ENCODE results near the gene AFF1.

The AFF1 gene

GRCh38 chr4:87105101-87105845 lies 170.5 kb downstream of the AFF1 start:
- DNase-seq (ENCODE audit: low spot score) (no peak), FAIRE-seq (no peak)

- DNase-seq (ENCODE audit: low spot score) (peak; percentile 83), FAIRE-seq (peak; percentile 35)
Observed at GRCh38 chr4:87108142-87108546, 173.3 kb downstream of the AFF1 start.

- FAIRE-seq: no peak
- no peak for DNase-seq (ENCODE audit: low spot score)
Observed at GRCh38 chr4:87109121-87109520, 174.3 kb downstream of the AFF1 start.

DNA sequence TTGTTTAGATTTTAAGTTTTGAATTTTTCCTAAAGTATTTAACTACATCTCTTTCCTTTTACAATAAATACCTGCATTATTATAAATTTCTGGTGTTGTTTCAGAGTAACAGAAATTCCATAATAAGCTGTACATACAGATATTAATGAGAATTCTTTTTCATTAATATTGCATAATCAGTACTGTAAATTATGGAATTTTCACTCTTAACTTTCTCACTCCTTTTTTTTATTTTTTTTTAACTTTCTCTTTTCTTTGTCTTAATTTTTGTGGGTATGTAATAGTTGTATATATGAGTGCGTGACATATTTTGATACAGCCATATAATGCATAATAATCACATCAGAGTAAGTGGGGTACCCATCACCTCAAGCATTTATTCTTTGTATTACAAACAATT lies 175.1 kb downstream of the AFF1 start:
- DNase-seq (ENCODE audit: low spot score): no peak
- FAIRE-seq: no peak

GRCh38 chr4:87112063-87112462 lies 177.3 kb downstream of the AFF1 start:
- no peak for FAIRE-seq
- no peak for DNase-seq (ENCODE audit: low spot score)

- FAIRE-seq (no peak), DNase-seq (ENCODE audit: low spot score) (no peak)
Observed at GRCh38 chr4:87114245-87115062, 179.6 kb downstream of the AFF1 start.

DNA sequence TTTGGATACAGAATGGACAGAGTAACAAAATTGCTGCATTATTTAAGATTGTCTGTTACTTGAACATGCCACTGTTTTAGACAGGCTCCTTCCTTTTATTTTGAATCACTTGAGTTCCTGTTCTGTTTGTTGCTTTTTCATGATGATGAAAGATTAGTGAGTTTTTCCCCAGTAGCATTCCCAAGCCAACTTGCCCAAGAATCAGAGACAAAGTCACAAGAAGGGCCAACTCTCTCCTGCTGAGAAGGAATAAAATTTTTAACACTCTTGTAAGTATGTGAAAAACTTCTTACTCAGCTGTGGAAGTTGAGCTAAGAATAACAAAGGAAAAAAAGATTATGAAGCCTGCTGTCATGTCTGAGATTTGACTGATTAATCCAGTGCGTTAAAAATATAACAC lies 181.4 kb downstream of the AFF1 start:
- DNase-seq (ENCODE audit: low spot score) (no peak), FAIRE-seq (no peak)

GRCh38 chr4:87117051-87117731 lies 182.4 kb downstream of the AFF1 start:
- DNase-seq (ENCODE audit: low spot score) (no peak), FAIRE-seq (no peak)

- no peak for DNase-seq (ENCODE audit: low spot score)
- FAIRE-seq: no peak
Observed at GRCh38 chr4:87117732-87118075, 182.9 kb downstream of the AFF1 start.

GRCh38 chr4:87118421-87118820 lies 183.6 kb downstream of the AFF1 start:
- no peak for FAIRE-seq
- no peak for DNase-seq (ENCODE audit: low spot score)

- DNase-seq (ENCODE audit: low spot score) (no peak), FAIRE-seq (no peak)
Observed at GRCh38 chr4:87118826-87119225, 184.0 kb downstream of the AFF1 start.

DNA sequence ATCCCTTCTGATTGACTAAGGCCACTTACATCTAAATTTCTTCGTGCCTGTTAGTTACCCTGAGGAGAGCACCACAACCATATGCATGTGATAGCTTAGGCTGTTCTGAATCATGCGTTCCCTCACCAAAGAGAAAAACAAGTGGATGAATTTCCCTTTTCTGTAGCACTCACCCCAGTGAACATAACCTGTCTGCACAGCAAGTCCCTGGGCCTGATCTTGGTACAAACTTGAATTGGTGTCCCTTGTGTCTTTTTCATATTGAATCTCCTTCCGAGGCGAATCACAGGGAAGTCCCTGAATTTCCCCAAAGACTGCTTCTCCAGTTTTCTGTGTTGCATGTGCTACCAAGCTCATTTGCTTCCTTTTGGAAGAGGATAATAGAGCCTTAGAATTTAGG lies 185.2 kb downstream of the AFF1 start:
- FAIRE-seq: no peak

GRCh38 chr4:87120411-87121162 lies 185.8 kb downstream of the AFF1 start:
- FAIRE-seq (no peak), DNase-seq (ENCODE audit: low spot score) (no peak)

More for the DNA sequence above, 185.2 kb downstream of the AFF1 start:
- DNase-seq (ENCODE audit: low spot score): no peak

DNA sequence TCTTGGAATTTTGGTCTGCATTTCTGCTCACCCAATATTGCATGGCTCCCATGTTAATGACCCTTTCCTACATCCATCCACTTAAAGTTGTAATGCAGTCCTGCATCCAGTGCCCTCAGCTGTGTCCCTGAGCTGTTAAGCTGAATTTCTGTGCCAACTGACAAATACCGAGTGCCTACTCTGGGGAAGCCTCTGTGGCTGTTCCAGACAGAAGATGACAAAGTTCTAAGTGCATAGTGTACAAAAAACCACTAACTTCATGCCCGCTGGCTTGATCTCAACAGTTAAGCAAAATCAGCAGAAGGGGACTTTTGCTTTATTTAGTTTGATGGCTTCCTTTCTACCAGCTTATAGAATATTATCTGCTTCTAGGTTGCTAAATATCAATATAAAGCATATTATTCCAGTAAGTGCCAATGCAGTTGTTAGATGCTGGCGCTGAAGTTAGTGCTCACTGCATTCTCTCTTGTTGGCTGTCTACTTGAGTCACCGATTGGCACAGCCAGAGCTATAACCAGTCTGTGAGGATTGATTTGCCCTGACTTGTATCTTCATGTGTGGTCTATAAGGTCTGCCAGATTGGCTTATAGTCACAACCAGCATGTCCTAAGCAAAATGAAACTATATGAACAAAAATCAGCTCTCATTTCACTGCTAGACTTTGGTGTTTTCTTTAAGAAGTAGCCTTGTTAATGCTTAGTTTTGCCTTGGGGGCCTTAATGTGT lies 186.7 kb downstream of the AFF1 start:
- DNase-seq (ENCODE audit: low spot score): no peak
- FAIRE-seq: no peak

DNA sequence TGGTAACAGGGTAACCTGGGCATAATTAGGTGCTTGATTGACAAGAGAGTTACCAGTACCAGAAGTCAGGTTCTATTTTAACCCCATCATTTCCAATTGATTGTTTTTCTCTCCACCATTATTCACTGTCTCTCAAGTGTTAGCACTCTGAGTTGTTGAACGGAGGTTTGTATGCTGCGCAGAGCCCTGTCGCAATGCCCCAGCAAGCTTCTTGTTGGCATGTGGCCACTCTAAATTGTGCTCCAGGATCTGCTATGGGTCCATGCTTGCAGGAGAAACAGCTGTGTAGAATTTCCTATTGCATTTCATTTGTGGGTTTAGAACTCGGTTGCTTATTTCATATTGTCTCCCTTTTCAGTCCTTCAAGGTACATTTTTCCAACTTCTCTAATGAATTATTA lies 187.4 kb downstream of the AFF1 start:
- FAIRE-seq (no peak), DNase-seq (ENCODE audit: low spot score) (no peak)

DNA sequence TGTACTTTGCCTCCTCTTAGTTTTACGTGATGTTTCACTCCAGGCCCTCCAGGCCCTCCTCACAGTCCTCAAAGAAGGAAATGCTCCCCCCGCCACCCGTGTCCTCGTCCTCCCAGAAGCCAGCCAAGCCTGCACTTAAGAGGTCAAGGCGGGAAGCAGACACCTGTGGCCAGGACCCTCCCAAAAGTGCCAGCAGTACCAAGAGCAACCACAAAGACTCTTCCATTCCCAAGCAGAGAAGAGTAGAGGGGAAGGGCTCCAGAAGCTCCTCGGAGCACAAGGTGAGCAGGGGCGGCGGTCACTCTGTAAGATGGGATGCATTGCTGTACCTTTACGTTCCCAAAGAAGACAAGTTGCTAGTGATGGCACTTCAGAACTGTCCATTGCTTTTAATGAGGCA lies 191.2 kb downstream of the AFF1 start:
- DNase-seq (ENCODE audit: low spot score) (no peak), FAIRE-seq (no peak)

- DNase-seq (ENCODE audit: low spot score) (no peak), FAIRE-seq (no peak)
Observed at GRCh38 chr4:87128006-87128705, 193.3 kb downstream of the AFF1 start.

DNA sequence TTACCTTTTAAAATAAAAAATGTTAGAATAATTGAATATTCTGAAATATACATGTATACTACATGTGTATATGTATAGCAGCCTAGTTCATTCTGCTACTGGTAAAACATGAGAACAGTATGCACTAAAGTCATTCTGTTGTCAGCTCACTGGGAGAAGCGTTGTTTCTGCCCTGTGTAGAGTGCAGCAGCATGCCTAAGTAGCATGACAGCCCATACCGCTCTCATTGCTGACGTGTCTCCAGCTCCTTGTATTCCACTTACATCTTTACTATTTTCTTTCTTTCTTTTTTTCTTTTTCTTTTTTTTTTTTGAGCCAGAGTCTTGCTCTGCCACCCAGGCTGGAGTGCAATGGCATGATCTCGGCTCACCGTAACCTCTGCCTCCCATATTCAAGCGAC lies 194.9 kb downstream of the AFF1 start:
- FAIRE-seq (no peak), DNase-seq (ENCODE audit: low spot score) (no peak)

DNA sequence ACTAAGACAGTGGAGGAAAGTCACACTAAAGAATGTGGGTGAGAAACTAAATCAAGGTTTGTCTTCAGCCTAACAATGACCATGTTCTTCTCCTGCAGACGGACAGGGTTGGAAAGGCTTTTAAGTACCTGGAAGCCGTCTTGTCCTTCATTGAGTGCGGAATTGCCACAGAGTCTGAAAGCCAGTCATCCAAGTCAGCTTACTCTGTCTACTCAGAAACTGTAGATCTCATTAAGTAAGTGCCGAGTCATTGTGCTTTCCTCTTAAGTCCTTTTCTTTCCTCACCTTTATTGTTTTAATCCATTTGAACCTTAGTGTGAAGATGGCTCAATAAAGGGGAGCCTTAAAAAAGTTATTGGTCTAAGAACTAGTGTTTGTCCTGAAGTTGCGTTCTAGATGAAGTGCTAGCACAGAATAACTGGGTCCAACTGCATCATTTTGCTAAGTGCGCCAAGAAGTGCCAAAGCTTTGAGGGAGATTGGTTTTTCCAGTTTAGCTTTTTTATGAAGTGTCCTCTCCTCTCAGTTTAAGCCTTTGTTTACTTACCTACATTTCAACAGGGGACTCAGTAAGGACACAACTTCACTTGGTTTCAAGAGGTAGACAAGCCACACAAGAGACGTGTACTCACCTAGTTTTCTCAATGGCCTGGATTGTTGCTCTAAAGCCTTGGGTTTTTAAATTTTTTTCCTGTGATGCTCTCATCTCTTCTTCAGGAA lies 196.3 kb downstream of the AFF1 start:
- FAIRE-seq (no peak), DNase-seq (ENCODE audit: low spot score) (no peak)

DNA sequence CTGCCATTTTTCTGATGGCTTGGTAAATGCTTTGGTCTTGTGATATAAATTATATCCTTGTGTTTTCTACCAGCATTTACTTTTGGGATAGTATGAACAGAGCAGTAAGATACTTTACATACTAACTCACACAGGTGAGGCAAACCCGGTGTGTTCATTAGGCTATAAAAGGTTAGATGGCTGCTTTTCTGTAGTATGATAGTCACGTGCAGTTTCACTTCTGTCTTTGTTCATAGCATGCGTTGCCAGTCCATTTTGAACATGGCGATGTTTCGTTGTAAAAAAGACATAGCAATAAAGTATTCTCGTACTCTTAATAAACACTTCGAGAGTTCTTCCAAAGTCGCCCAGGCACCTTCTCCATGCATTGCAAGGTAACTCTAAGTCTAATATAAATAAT lies 197.2 kb downstream of the AFF1 start:
- no peak for FAIRE-seq

More for the DNA sequence above, 197.2 kb downstream of the AFF1 start:
- no peak for DNase-seq (ENCODE audit: low spot score)

Measured in urothelium cell line (cell line).